ENCODE results near the gene CBFA2T2. TPM values are rescaled to one million over a fixed set of nuclear protein-coding genes. Genes with fewer than 3 reads are reported as not detected.

The CBFA2T2 gene
- total and polyA plus RNA-seq, 2 of the 4 experiments (the other 2 are of a cell fraction) = 3.8 to 6.2 TPM

DNA sequence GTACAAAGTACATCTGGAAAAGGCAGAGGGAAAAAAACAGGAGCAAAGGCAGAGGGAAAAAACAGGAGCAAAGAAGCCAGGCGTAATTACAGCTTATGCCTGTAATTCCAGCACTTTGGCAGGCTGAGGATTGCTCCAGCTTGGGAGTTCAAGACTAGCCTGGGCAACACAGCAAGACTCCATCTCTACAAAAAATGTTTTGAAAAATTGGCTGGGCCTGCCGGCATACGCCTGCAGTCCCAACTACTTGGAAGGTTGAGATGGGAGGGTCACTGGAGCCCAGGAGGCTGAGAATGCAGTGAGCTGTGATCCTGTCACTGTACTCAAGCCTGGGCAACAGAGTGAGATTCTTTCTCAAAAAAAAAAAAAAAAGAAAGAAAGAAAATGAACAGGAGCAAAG lies 19.0 kb upstream of the CBFA2T2 start:
- no peak overlapping the region for H2AFZ ChIP-seq (replicated peaks; ENCODE audit: low read length, poor library complexity)
- H3K4me3 ChIP-seq (ENCODE audit: insufficient read depth, low read depth, low read length) = no peak overlapping the region
- no peak overlapping the region for H2BK5ac ChIP-seq (ENCODE audit: low read depth, low read length, poor library complexity, severe bottlenecking)
- WGBS, 2 experiments (ENCODE audit: extremely low coverage in 2 of 2, insufficient read length in 1 of 2) = no CpG with 5 or more reads among the region's 3 CpGs
- DNase-seq (no peak), ATAC-seq (ENCODE audit: low read depth) (no peak)
- H3K79me1 ChIP-seq (ENCODE audit: low read depth in 1 of 2, low read length in 2 of 2) = no peaks in the 10 kb centered on the region
- H3K9me3 ChIP-seq (ENCODE audit: control insufficient read depth, insufficient read depth, low read length) = no peaks in the 10 kb centered on the region
- TF ChIP-seq MXI1 (IDR thresholded peaks at IDR 0.05; ENCODE audit: borderline replicate concordance, low read depth, low read length) (no peak), RCOR1 (IDR thresholded peaks at IDR 0.05; ENCODE audit: insufficient replicate concordance, low read length) (no peak), MAFK (IDR thresholded peaks at IDR 0.05; ENCODE audit: low read depth, low read length) (no peak), POLR2A (IDR thresholded peaks at IDR 0.05; ENCODE audit: low read depth, low read length) (no peak)
- TF ChIP-seq, protein P1, sequence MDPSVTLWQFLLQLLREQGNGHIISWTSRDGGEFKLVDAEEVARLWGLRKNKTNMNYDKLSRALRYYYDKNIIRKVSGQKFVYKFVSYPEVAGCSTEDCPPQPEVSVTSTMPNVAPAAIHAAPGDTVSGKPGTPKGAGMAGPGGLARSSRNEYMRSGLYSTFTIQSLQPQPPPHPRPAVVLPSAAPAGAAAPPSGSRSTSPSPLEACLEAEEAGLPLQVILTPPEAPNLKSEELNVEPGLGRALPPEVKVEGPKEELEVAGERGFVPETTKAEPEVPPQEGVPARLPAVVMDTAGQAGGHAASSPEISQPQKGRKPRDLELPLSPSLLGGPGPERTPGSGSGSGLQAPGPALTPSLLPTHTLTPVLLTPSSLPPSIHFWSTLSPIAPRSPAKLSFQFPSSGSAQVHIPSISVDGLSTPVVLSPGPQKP (IDR thresholded peaks at IDR 0.05; ENCODE audit: borderline replicate concordance, low read depth, low read length) = no peak
- no peaks in the 10 kb centered on the region for H3K4me1 ChIP-seq (ENCODE audit: control insufficient read depth, insufficient read depth, low read length)
- in situ Hi-C loops (cut with MboI; ENCODE audit: low sequenced_read_pairs) = no loop called here
- H4K20me1 ChIP-seq (ENCODE audit: insufficient read depth, low read length) = no peaks in the 10 kb centered on the region
- BruUV-seq (replicated peaks) = no TSS peak
- ChIA-PET POLR2A (ENCODE audit: unreplicated experiment) (no interaction called here), CTCF (interaction anchor here (0.7 kb wide), 1 partner anchor 182 kb away, joined by 3 read pairs; no protein-coding TSS in a partner anchor)
- no peak overlapping the region for H3K9ac ChIP-seq (ENCODE audit: low read depth, low read length)
- dilution Hi-C loops (cut with HindIII; ENCODE audit: low sequenced_read_pairs, unreplicated experiment) = no loop called here
- no peak overlapping the region for H4K5ac ChIP-seq (ENCODE audit: low read depth, low read length)
- H2BK120ac ChIP-seq (ENCODE audit: low read depth, low read length) = no peak overlapping the region
- H2AK5ac ChIP-seq (ENCODE audit: low read depth, low read length) = no peak overlapping the region
- H2BK15ac ChIP-seq (ENCODE audit: low read depth, low read length) = no peak overlapping the region
- H3K9me1 ChIP-seq (ENCODE audit: insufficient read depth, low read length) = no peaks in the 10 kb centered on the region
- H3K18ac ChIP-seq (ENCODE audit: low read depth, low read length) = no peak overlapping the region
- no peak overlapping the region for H3K4me2 ChIP-seq (ENCODE audit: low read depth, low read length)
- no peak overlapping the region for H2BK20ac ChIP-seq (ENCODE audit: low read depth, low read length)
- H3K23ac ChIP-seq (ENCODE audit: low read depth, low read length) = no peak overlapping the region
- intact Hi-C loops (cut with micrococcal nuclease) = no loop called here
- H3K27me3 ChIP-seq (ENCODE audit: control insufficient read depth, insufficient read depth, low read length) = peaks cover 29% of the 10 kb centered on the region
- H4K91ac ChIP-seq (ENCODE audit: insufficient read depth, low read depth, low read length) = no peak overlapping the region
- H3K56ac ChIP-seq (ENCODE audit: extremely low read depth, insufficient read depth, low read length) = no peak overlapping the region
- H3K27ac ChIP-seq (ENCODE audit: insufficient read depth, low read length) = no peak overlapping the region
- no peaks in the 10 kb centered on the region for H3K36me3 ChIP-seq (ENCODE audit: control insufficient read depth, insufficient read depth, low read length)
- no peak overlapping the region for H3K4ac ChIP-seq (ENCODE audit: low read depth, low read length)
- H4K8ac ChIP-seq (ENCODE audit: low read depth in 2 of 2, low read length in 2 of 2) = no peak overlapping the region
- H3K14ac ChIP-seq (replicated peaks; ENCODE audit: low read depth, low read length) = no peak overlapping the region
- H2AK9ac ChIP-seq (replicated peaks; ENCODE audit: low read depth, low read length, poor library complexity) = no peak overlapping the region

All from IMR-90 (cell line).